Measurements from ENCODE around the gene AMN1. TPM values are rescaled to one million over a fixed set of nuclear protein-coding genes. Genes with fewer than 3 reads are reported as not detected.
A peak's percentile ranks its signal among the peaks of the same experiment; 100 is the strongest.
"Not testable (repeated sequence)": the region's sequence is repeated elsewhere in the genome, so short reads cannot be mapped to it uniquely, and the experiment has no call there.

AMN1 gene
- total RNA-seq, 2 experiments from 2014 or later, result 6.9 to 8.5 TPM

GRCh38 chr12:31737345-31737744 is 8.5 kb upstream of the AMN1 start:
- Histone ChIP-seq H3K36me3 (ENCODE audit: insufficient read depth, low read length) (no peaks in the 10 kb centered on the region), H3K9me3 (ENCODE audit: control insufficient read depth in 1 of 2, insufficient read depth in 1 of 2, low read length in 2 of 2) (no peaks in the 10 kb centered on the region), H3K27ac (ENCODE audit: low read depth in 1 of 2, low read length in 2 of 2) (peak overlapping the region; percentile 55 to 68), H3K27me3 (ENCODE audit: control insufficient read depth in 1 of 2, insufficient read depth in 2 of 2, low read length in 2 of 2) (no peaks in the 10 kb centered on the region), H3K4me3 (ENCODE audit: low read length) (no peak overlapping the region), H3K4me1 (ENCODE audit: insufficient read depth, low read length) (peaks cover 57% of the 10 kb centered on the region)
- DNase-seq (peak in 2 of 14 experiments; percentile 43 to 49), ATAC-seq (ENCODE audit: poor library complexity) (no peak)
- ChIA-PET POLR2A (interaction anchor here (1.4 to 5.0 kb wide), 3 partner anchors 9 to 223 kb away, joined by 8 to 17 read pairs (median 8); partner anchors contain the start of genes AMN1 and RESF1), CTCF (no interaction called here)
- Mint-ChIP-seq H3K36me3 (ENCODE audit: low read depth) (no peaks in the 10 kb centered on the region), H3K9me3 (no peaks in the 10 kb centered on the region), H3K4me1 (ENCODE audit: low read depth) (peaks cover 74% of the 10 kb centered on the region), H3K27me3 (no peaks in the 10 kb centered on the region), H3K4me3 (no peak overlapping the region), H3K27ac (peak overlapping the region; percentile 87)
- intact Hi-C loops (cut with DNase I, micrococcal nuclease), result no loop called here
- TF ChIP-seq, protein P1, sequence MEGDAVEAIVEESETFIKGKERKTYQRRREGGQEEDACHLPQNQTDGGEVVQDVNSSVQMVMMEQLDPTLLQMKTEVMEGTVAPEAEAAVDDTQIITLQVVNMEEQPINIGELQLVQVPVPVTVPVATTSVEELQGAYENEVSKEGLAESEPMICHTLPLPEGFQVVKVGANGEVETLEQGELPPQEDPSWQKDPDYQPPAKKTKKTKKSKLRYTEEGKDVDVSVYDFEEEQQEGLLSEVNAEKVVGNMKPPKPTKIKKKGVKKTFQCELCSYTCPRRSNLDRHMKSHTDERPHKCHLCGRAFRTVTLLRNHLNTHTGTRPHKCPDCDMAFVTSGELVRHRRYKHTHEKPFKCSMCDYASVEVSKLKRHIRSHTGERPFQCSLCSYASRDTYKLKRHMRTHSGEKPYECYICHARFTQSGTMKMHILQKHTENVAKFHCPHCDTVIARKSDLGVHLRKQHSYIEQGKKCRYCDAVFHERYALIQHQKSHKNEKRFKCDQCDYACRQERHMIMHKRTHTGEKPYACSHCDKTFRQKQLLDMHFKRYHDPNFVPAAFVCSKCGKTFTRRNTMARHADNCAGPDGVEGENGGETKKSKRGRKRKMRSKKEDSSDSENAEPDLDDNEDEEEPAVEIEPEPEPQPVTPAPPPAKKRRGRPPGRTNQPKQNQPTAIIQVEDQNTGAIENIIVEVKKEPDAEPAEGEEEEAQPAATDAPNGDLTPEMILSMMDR (IDR thresholded peaks at IDR 0.05), result no peak

- H3K4me1 Mint-ChIP-seq (ENCODE audit: low read depth), result peaks cover 65% of the 10 kb centered on the region
- Histone ChIP-seq H3K4me3 (ENCODE audit: low read length) (no peak overlapping the region), H3K36me3 (ENCODE audit: insufficient read depth, low read length) (no peaks in the 10 kb centered on the region), H3K27ac (ENCODE audit: low read depth in 1 of 2, low read length in 2 of 2) (peak overlapping the region; percentile 55 to 68), H3K4me1 (ENCODE audit: insufficient read depth, low read length) (peaks cover 57% of the 10 kb centered on the region), H3K27me3 (ENCODE audit: control insufficient read depth in 1 of 2, insufficient read depth in 2 of 2, low read length in 2 of 2) (no peaks in the 10 kb centered on the region), H3K9me3 (ENCODE audit: control insufficient read depth in 1 of 2, insufficient read depth in 1 of 2, low read length in 2 of 2) (peaks cover 0 to 3% of the 10 kb centered on the region in 2 experiments)
- DNase-seq (peak; percentile 32 to 93 (median 60)), ATAC-seq (ENCODE audit: poor library complexity) (peak; percentile 95)
- H3K4me3 Mint-ChIP-seq, result peak overlapping the region; percentile 26
- H3K9me3 Mint-ChIP-seq, result no peaks in the 10 kb centered on the region
- ChIA-PET CTCF (interaction anchor here (0.6 to 1.0 kb wide), 2 partner anchors 12 to 224 kb away, joined by 3 to 4 read pairs; no protein-coding TSS in a partner anchor), POLR2A (interaction anchor here (1.4 to 5.0 kb wide), 3 partner anchors 8 to 224 kb away, joined by 8 to 17 read pairs (median 8); partner anchors contain the start of genes AMN1 and RESF1)
- H3K27me3 Mint-ChIP-seq, result no peaks in the 10 kb centered on the region
- H3K36me3 Mint-ChIP-seq (ENCODE audit: low read depth), result peaks cover 4% of the 10 kb centered on the region
- TF ChIP-seq, protein P1 (IDR thresholded peaks at IDR 0.05), result no peak
- intact Hi-C loops (cut with DNase I, micrococcal nuclease), result no loop called here
- peak overlapping the region; percentile 87 for H3K27ac Mint-ChIP-seq
These were observed 7.7 kb upstream of the AMN1 start for GRCh38 chr12:31736472-31736871.

DNA sequence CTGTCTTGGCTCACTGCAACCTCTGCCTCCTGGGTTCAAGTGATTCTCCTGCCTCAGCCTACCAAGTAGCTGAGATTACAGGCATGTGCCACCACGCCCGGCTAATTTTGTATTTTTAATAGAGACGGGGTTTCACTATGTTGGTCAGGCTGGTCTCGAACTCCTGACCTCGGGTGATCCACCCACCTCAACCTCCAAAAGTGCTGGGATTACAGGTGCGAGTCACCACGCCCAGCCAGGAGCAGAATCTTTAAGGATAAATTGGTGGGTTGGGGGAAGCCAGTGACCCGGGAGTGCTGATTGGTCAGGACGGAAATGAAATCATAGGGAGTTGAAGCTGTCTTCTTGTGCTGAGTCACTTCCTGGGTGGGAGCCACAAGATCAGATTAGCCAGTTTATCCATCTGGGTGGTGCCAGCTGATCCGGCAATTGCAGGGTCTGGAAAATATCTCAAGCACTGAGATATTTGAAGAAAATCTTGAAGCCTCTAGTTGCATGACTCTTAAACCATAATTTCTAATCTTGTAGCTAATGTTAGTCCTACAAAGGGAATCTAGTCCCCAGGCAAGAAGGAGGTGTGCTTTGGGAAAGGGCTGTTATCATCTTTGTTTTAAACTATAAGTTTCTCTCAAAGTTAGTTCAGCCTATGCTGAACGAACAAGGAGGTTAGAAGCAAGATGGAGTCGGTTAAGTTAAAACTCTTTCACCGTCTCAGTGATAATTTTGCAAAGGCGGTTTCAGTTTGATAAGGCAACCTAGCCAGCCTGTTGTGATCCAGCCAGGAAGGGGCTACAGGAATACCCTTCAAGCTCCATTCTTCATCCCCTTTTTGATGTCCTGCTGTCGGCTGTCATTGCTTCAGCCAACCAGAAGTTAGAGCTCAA is 5.0 kb upstream of the AMN1 start:
- H3K36me3 ChIP-seq (ENCODE audit: insufficient read depth, low read length); H3K27me3 Mint-ChIP-seq; H3K9me3 Mint-ChIP-seq; H3K27ac ChIP-seq (ENCODE audit: low read depth in 1 of 2, low read length in 2 of 2); H3K4me3 ChIP-seq (ENCODE audit: low read length); ATAC-seq (ENCODE audit: poor library complexity); H3K27me3 ChIP-seq (ENCODE audit: control insufficient read depth in 1 of 2, insufficient read depth in 2 of 2, low read length in 2 of 2): not testable (repeated sequence)
- Histone ChIP-seq H3K9me3 (ENCODE audit: control insufficient read depth in 1 of 2, insufficient read depth in 1 of 2, low read length in 2 of 2) (peaks cover 13 to 14% of the 10 kb centered on the region in 2 experiments), H3K4me1 (ENCODE audit: insufficient read depth, low read length) (peaks cover 55% of the 10 kb centered on the region)
- CTCF ChIA-PET, result interaction anchor here (0.5 to 1.6 kb wide), 3 partner anchors 9 to 51 kb away, joined by 3 to 5 read pairs (median 4); no protein-coding TSS in a partner anchor
- intact Hi-C loops (cut with DNase I, micrococcal nuclease), result loop anchor here in 1 of 2 experiments (5.0 kb wide), 1 partner anchor 164 kb away; no protein-coding TSS in a partner anchor
- DNase-seq, result peak in 4 of 14 experiments; percentile 43 to 64 (median 52)
- POLR2A ChIA-PET, result interaction anchor here (0.6 to 1.8 kb wide), 4 partner anchors 45 to 226 kb away, joined by 3 to 5 read pairs (median 3); no protein-coding TSS in a partner anchor
- Mint-ChIP-seq H3K4me3 (peak overlapping the region; percentile 35), H3K27ac (peak overlapping the region; percentile 16), H3K4me1 (ENCODE audit: low read depth) (peaks cover 65% of the 10 kb centered on the region), H3K36me3 (ENCODE audit: low read depth) (peaks cover 23% of the 10 kb centered on the region)

All from CD4-positive, alpha-beta T cell (primary cell).